ENCODE data around the gene PHLPP1. TPM values are rescaled to one million over a fixed set of nuclear protein-coding genes. Genes with fewer than 3 reads are reported as not detected.

The PHLPP1 gene
- polyA plus RNA-seq, 2 donors = 4.3 to 4.5 TPM

DNA sequence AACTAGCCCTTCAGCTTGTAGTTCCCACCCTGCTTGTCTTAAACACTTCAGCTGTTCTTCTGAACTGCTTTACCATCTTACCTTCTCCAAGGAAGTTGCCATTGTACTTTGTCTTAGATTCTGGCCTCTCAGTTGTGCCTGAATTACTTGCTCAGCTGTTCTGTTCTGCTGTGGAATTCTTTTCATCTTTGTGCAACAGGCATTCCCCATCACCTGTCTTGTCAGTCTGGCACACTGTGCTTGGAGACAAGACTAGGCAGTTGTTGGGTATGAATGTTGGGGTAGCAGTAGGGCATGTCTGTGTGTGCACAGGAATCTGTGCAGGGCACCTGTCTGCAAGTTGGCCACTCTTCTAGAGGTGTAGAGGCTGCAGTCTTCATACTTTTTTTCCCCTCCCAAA lies 38.7 kb downstream of the PHLPP1 start:
- Histone ChIP-seq H3K9me3 (ENCODE audit: control insufficient read depth in 2 of 2, insufficient read depth in 1 of 2, low read depth in 1 of 2, low read length in 1 of 2) (no peaks in the 10 kb centered on the region), H3K4me1 (ENCODE audit: control insufficient read depth in 2 of 2, insufficient read depth in 2 of 2, low read length in 1 of 2) (peaks cover 3 to 5% of the 10 kb centered on the region in 2 donors), H3K27ac (ENCODE audit: low read depth in 2 of 2, low read length in 1 of 2) (no peak overlapping the region), H3K4me3 (ENCODE audit: low read depth in 1 of 2, low read length in 2 of 2) (no peak overlapping the region), H3K27me3 (ENCODE audit: control insufficient read depth in 1 of 2, insufficient read depth in 2 of 2, low read length in 2 of 2) (no peaks in the 10 kb centered on the region), H3K36me3 (ENCODE audit: control insufficient read depth in 2 of 2, insufficient read depth in 2 of 2, low read length in 1 of 2) (no peaks in the 10 kb centered on the region)

DNA sequence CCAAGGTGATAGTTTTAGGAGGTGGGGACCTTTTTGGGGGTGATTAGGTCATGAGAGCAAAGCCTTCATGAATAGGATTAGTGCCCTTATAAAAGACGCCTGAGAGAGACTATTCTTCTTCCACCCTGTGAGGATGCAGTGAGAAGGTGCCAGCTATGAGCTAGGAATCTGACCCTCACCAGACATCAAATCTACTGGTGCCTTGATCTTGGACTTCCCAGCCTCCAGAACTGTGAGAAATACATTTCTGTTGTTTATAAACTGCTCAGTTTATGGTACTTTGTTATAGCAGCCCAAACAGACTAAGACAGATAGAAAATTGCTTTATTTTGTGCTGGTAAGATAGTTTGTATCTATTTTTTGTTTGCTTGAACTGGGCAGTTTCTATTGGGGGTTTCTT lies 40.1 kb downstream of the PHLPP1 start:
- Histone ChIP-seq H3K36me3 (ENCODE audit: control insufficient read depth in 2 of 2, insufficient read depth in 2 of 2, low read length in 1 of 2) (no peaks in the 10 kb centered on the region), H3K4me3 (ENCODE audit: low read depth in 1 of 2, low read length in 2 of 2) (no peak overlapping the region), H3K4me1 (ENCODE audit: control insufficient read depth in 2 of 2, insufficient read depth in 2 of 2, low read length in 1 of 2) (peaks cover 3 to 5% of the 10 kb centered on the region in 2 donors), H3K27ac (ENCODE audit: low read depth in 2 of 2, low read length in 1 of 2) (no peak overlapping the region), H3K9me3 (ENCODE audit: control insufficient read depth in 2 of 2, insufficient read depth in 1 of 2, low read depth in 1 of 2, low read length in 1 of 2) (no peaks in the 10 kb centered on the region), H3K27me3 (ENCODE audit: control insufficient read depth in 1 of 2, insufficient read depth in 2 of 2, low read length in 2 of 2) (no peaks in the 10 kb centered on the region)
- 80 to 88% methylated on average over 1 of the region's 1 CpG for WGBS, 2 donors

GRCh38 chr18:62755946-62756345 lies 40.6 kb downstream of the PHLPP1 start:
- Histone ChIP-seq H3K27ac (ENCODE audit: low read depth in 2 of 2, low read length in 1 of 2) (peak overlapping the region in 1 of 2 donors; percentile 31), H3K36me3 (ENCODE audit: control insufficient read depth in 2 of 2, insufficient read depth in 2 of 2, low read length in 1 of 2) (no peaks in the 10 kb centered on the region), H3K9me3 (ENCODE audit: control insufficient read depth in 2 of 2, insufficient read depth in 1 of 2, low read depth in 1 of 2, low read length in 1 of 2) (no peaks in the 10 kb centered on the region), H3K4me1 (ENCODE audit: control insufficient read depth in 2 of 2, insufficient read depth in 2 of 2, low read length in 1 of 2) (peaks cover 3 to 5% of the 10 kb centered on the region in 2 donors), H3K27me3 (ENCODE audit: control insufficient read depth in 1 of 2, insufficient read depth in 2 of 2, low read length in 2 of 2) (no peaks in the 10 kb centered on the region), H3K4me3 (ENCODE audit: low read depth in 1 of 2, low read length in 2 of 2) (no peak overlapping the region)
- 55 to 56% methylated on average over 2 of the region's 2 CpGs for WGBS, 2 donors

GRCh38 chr18:62757399-62758010 lies 42.2 kb downstream of the PHLPP1 start:
- Histone ChIP-seq H3K36me3 (ENCODE audit: control insufficient read depth in 2 of 2, insufficient read depth in 2 of 2, low read length in 1 of 2) (no peaks in the 10 kb centered on the region), H3K4me1 (ENCODE audit: control insufficient read depth in 2 of 2, insufficient read depth in 2 of 2, low read length in 1 of 2) (peaks cover 3% of the 10 kb centered on the region in 2 donors), H3K9me3 (ENCODE audit: control insufficient read depth in 2 of 2, insufficient read depth in 1 of 2, low read depth in 1 of 2, low read length in 1 of 2) (no peaks in the 10 kb centered on the region), H3K27ac (ENCODE audit: low read depth in 2 of 2, low read length in 1 of 2) (peak overlapping the region; percentile 54 to 59), H3K4me3 (ENCODE audit: low read depth in 1 of 2, low read length in 2 of 2) (no peak overlapping the region), H3K27me3 (ENCODE audit: control insufficient read depth in 1 of 2, insufficient read depth in 2 of 2, low read length in 2 of 2) (no peaks in the 10 kb centered on the region)
- WGBS, 2 donors = 41 to 45% methylated on average over 6 of the region's 6 CpGs

DNA sequence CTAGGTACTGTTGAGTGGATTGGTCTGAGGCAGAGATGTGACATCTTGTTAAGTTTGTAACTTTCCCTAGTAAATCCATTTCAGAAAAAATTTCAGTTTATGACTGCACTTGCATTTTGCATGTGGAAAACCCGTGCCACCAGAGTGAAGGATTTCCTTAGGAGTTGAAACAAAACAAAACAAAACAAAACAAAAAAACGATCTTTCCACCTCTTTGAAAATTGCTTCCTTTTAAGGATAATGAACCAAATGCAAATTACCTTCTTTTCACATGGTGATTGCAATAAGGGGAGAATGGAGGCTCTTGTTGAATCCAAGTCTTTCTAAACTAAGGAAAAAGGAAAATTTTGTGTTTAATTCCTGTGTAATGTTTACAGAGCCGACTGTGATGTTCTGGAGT lies 43.2 kb downstream of the PHLPP1 start:
- no peak overlapping the region for H3K27ac ChIP-seq (ENCODE audit: low read depth in 2 of 2, low read length in 1 of 2)
- H3K4me1 ChIP-seq (ENCODE audit: control insufficient read depth in 2 of 2, insufficient read depth in 2 of 2, low read length in 1 of 2) = peaks cover 3% of the 10 kb centered on the region in 2 donors
- no peaks in the 10 kb centered on the region for H3K9me3 ChIP-seq (ENCODE audit: control insufficient read depth in 2 of 2, insufficient read depth in 1 of 2, low read depth in 1 of 2, low read length in 1 of 2)
- H3K36me3 ChIP-seq (ENCODE audit: control insufficient read depth in 2 of 2, insufficient read depth in 2 of 2, low read length in 1 of 2) = no peaks in the 10 kb centered on the region
- no peaks in the 10 kb centered on the region for H3K27me3 ChIP-seq (ENCODE audit: control insufficient read depth in 1 of 2, insufficient read depth in 2 of 2, low read length in 2 of 2)
- 31 to 37% methylated on average over 3 of the region's 3 CpGs for WGBS, 2 donors
- H3K4me3 ChIP-seq (ENCODE audit: low read depth in 1 of 2, low read length in 2 of 2) = no peak overlapping the region

GRCh38 chr18:62759704-62760402 lies 44.5 kb downstream of the PHLPP1 start:
- H3K9me3 ChIP-seq (ENCODE audit: control insufficient read depth in 2 of 2, insufficient read depth in 1 of 2, low read depth in 1 of 2, low read length in 1 of 2) = no peaks in the 10 kb centered on the region
- no peaks in the 10 kb centered on the region for H3K27me3 ChIP-seq (ENCODE audit: control insufficient read depth in 1 of 2, insufficient read depth in 2 of 2, low read length in 2 of 2)
- no peaks in the 10 kb centered on the region for H3K36me3 ChIP-seq (ENCODE audit: control insufficient read depth in 2 of 2, insufficient read depth in 2 of 2, low read length in 1 of 2)
- peak overlapping the region; percentile 17 to 55 for H3K27ac ChIP-seq (ENCODE audit: low read depth in 2 of 2, low read length in 1 of 2)
- 49 to 64% methylated on average over 5 of the region's 5 CpGs for WGBS, 2 donors
- peaks cover 3% of the 10 kb centered on the region in 2 donors for H3K4me1 ChIP-seq (ENCODE audit: control insufficient read depth in 2 of 2, insufficient read depth in 2 of 2, low read length in 1 of 2)
- no peak overlapping the region for H3K4me3 ChIP-seq (ENCODE audit: low read depth in 1 of 2, low read length in 2 of 2)

DNA sequence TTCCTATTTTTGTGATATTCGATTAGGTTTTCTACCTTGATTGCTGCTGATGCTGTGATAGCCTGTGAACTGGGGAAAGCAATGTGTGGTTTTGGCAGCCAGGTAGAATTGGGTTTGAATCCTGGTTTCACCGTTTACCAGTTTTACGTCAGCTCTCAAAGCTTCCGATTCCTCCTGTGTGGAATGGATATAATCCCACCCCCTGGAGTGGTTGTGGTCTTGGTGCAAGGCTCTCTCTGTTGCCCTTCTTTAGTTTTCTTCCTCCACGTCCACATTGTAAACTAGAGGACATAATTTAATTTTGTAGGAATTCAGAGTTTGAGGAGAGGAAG lies 45.0 kb downstream of the PHLPP1 start:
- Histone ChIP-seq H3K9me3 (ENCODE audit: control insufficient read depth in 2 of 2, insufficient read depth in 1 of 2, low read depth in 1 of 2, low read length in 1 of 2) (no peaks in the 10 kb centered on the region), H3K27me3 (ENCODE audit: control insufficient read depth in 1 of 2, insufficient read depth in 2 of 2, low read length in 2 of 2) (no peaks in the 10 kb centered on the region), H3K27ac (ENCODE audit: low read depth in 2 of 2, low read length in 1 of 2) (peak overlapping the region; percentile 17 to 55), H3K4me1 (ENCODE audit: control insufficient read depth in 2 of 2, insufficient read depth in 2 of 2, low read length in 1 of 2) (peaks cover 3% of the 10 kb centered on the region in 2 donors), H3K4me3 (ENCODE audit: low read depth in 1 of 2, low read length in 2 of 2) (no peak overlapping the region), H3K36me3 (ENCODE audit: control insufficient read depth in 2 of 2, insufficient read depth in 2 of 2, low read length in 1 of 2) (no peaks in the 10 kb centered on the region)
- WGBS, 2 donors = 72 to 81% methylated on average over 5 of the region's 5 CpGs

DNA sequence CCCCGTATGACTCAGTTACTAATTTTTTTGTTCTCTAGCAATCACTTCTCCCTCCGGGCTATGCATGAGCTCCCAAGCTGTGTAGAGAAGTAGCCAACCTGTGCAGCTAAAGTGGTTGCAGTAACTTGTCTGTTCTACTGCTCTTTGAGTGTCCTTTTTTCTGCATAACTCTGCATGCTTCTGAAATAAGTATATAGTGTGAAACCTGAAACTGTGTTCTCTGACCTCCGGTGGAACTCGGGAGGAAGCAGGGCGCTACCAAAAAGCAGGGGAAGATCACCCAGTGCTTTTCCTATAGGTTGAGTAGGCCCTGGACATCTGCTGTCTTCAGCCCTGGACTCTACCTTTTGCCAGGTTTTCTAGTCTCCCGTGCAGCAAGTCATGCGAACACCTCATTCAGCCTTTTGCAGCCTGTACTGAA lies 47.8 kb downstream of the PHLPP1 start:
- 48 to 56% methylated on average over 7 of the region's 7 CpGs for WGBS, 2 donors
- no peaks in the 10 kb centered on the region for H3K27me3 ChIP-seq (ENCODE audit: control insufficient read depth in 1 of 2, insufficient read depth in 2 of 2, low read length in 2 of 2)
- H3K9me3 ChIP-seq (ENCODE audit: control insufficient read depth in 2 of 2, insufficient read depth in 1 of 2, low read depth in 1 of 2, low read length in 1 of 2) = no peaks in the 10 kb centered on the region
- no peaks in the 10 kb centered on the region for H3K36me3 ChIP-seq (ENCODE audit: control insufficient read depth in 2 of 2, insufficient read depth in 2 of 2, low read length in 1 of 2)
- H3K27ac ChIP-seq (ENCODE audit: low read depth in 2 of 2, low read length in 1 of 2) = peak overlapping the region; percentile 82 to 85
- no peaks in the 10 kb centered on the region for H3K4me1 ChIP-seq (ENCODE audit: control insufficient read depth in 2 of 2, insufficient read depth in 2 of 2, low read length in 1 of 2)
- H3K4me3 ChIP-seq (ENCODE audit: low read depth in 1 of 2, low read length in 2 of 2) = peak overlapping the region in 1 of 2 donors; percentile 28

DNA sequence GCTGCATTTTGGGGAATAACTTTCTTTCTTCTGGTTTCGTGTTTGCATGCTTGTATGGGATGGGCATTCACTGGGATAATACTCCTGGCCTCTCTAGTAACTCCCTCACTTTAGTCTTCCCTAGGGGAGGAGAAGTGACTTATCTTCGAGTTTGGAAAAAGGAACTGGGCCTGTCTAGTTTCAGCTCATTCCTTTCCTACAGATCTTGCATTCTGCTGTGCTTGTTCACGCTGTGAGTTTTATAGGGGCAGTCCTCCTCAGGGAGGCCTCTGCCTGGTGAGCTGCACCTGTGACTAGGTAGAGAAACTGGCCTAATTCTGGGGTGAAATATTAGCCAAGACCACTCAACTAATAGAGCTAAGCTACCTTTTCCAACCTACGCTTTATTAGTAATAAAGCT lies 50.9 kb downstream of the PHLPP1 start:
- H3K27ac ChIP-seq (ENCODE audit: low read depth in 2 of 2, low read length in 1 of 2) = no peak overlapping the region
- H3K27me3 ChIP-seq (ENCODE audit: control insufficient read depth in 1 of 2, insufficient read depth in 2 of 2, low read length in 2 of 2) = no peaks in the 10 kb centered on the region
- 72 to 73% methylated on average over 4 of the region's 4 CpGs for WGBS, 2 donors
- no peak overlapping the region for H3K4me3 ChIP-seq (ENCODE audit: low read depth in 1 of 2, low read length in 2 of 2)
- no peaks in the 10 kb centered on the region for H3K36me3 ChIP-seq (ENCODE audit: control insufficient read depth in 2 of 2, insufficient read depth in 2 of 2, low read length in 1 of 2)
- no peaks in the 10 kb centered on the region for H3K9me3 ChIP-seq (ENCODE audit: control insufficient read depth in 2 of 2, insufficient read depth in 1 of 2, low read depth in 1 of 2, low read length in 1 of 2)
- no peaks in the 10 kb centered on the region for H3K4me1 ChIP-seq (ENCODE audit: control insufficient read depth in 2 of 2, insufficient read depth in 2 of 2, low read length in 1 of 2)

DNA sequence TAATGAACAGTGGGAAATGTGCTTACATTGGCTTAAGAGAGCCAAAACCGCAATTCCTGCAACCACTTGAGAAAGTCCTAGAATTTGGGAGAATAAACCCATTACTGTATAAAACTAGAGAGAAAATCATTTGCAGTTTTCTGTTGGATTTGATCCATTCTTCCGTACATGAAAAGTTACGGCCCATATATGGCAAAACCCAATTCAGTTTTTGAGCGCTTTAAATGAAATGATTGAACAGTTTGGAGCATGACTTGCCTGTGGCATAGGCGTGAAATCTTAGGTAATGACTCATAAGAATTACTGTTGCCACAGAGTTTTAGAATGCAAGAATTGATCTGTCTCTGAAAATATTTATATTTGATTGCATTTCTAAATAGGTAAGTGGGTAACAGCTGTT lies 52.0 kb downstream of the PHLPP1 start:
- 53 to 67% methylated on average over 5 of the region's 5 CpGs for WGBS, 2 donors
- Histone ChIP-seq H3K4me1 (ENCODE audit: control insufficient read depth in 2 of 2, insufficient read depth in 2 of 2, low read length in 1 of 2) (no peaks in the 10 kb centered on the region), H3K4me3 (ENCODE audit: low read depth in 1 of 2, low read length in 2 of 2) (peak overlapping the region in 1 of 2 donors; percentile 7), H3K36me3 (ENCODE audit: control insufficient read depth in 2 of 2, insufficient read depth in 2 of 2, low read length in 1 of 2) (no peaks in the 10 kb centered on the region), H3K9me3 (ENCODE audit: control insufficient read depth in 2 of 2, insufficient read depth in 1 of 2, low read depth in 1 of 2, low read length in 1 of 2) (no peaks in the 10 kb centered on the region), H3K27me3 (ENCODE audit: control insufficient read depth in 1 of 2, insufficient read depth in 2 of 2, low read length in 2 of 2) (no peaks in the 10 kb centered on the region), H3K27ac (ENCODE audit: low read depth in 2 of 2, low read length in 1 of 2) (peak overlapping the region in 1 of 2 donors; percentile 70)

Measured in esophagus (tissue), 2 donors.